GM19324 (cell line): Measurements from ENCODE around the gene OSMR.

Experiments
- ATAC-seq: cut with Tn5 transposase; IDR thresholded peaks from one replicate; pipeline ENCODE4 v1.9.1; 2021; ENCODE audit warnings: mild to moderate bottlenecking, moderate library complexity; ENCODE audit not compliant: unreplicated experiment, low FRiP score

The OSMR gene

GRCh38 chr5:38870595-38870994, 24.8 kb downstream of the OSMR start:
- ATAC-seq, result no peak

- ATAC-seq, result no peak
Observed at GRCh38 chr5:38871058-38871605, 25.3 kb downstream of the OSMR start.

- no peak for ATAC-seq
Observed at GRCh38 chr5:38871790-38872551, 26.2 kb downstream of the OSMR start.

GRCh38 chr5:38872826-38873225, 27.0 kb downstream of the OSMR start:
- ATAC-seq, result no peak

GRCh38 chr5:38874948-38875456, 29.2 kb downstream of the OSMR start:
- no peak for ATAC-seq

- ATAC-seq, result no peak
Observed at GRCh38 chr5:38878391-38879077, 32.7 kb downstream of the OSMR start.

GRCh38 chr5:38879078-38879460, 33.3 kb downstream of the OSMR start:
- ATAC-seq, result no peak

GRCh38 chr5:38883842-38884241, 38.0 kb downstream of the OSMR start:
- ATAC-seq, result no peak

- no peak for ATAC-seq
Observed at GRCh38 chr5:38885208-38885607, 39.4 kb downstream of the OSMR start.

- no peak for ATAC-seq
Observed at GRCh38 chr5:38888041-38888440, 42.2 kb downstream of the OSMR start.

- no peak for ATAC-seq
Observed at GRCh38 chr5:38889424-38889823, 43.6 kb downstream of the OSMR start.

GRCh38 chr5:38891563-38891962, 45.8 kb downstream of the OSMR start:
- no peak for ATAC-seq

GRCh38 chr5:38892363-38892762, 46.6 kb downstream of the OSMR start:
- no peak for ATAC-seq

- ATAC-seq, result no peak
Observed at GRCh38 chr5:38896760-38897159, 50.9 kb downstream of the OSMR start.

- no peak for ATAC-seq
Observed at GRCh38 chr5:38899936-38900335, 54.1 kb downstream of the OSMR start.

GRCh38 chr5:38905516-38905915, 59.7 kb downstream of the OSMR start:
- no peak for ATAC-seq

- no peak for ATAC-seq
Observed at GRCh38 chr5:38906503-38906902, 60.7 kb downstream of the OSMR start.

GRCh38 chr5:38911933-38912332, 66.1 kb downstream of the OSMR start:
- no peak for ATAC-seq

- ATAC-seq, result no peak
Observed at GRCh38 chr5:38913714-38914113, 67.9 kb downstream of the OSMR start.

GRCh38 chr5:38916802-38917201, 71.0 kb downstream of the OSMR start:
- ATAC-seq, result no peak

- ATAC-seq, result no peak
Observed at GRCh38 chr5:38921174-38921573, 75.4 kb downstream of the OSMR start.

GRCh38 chr5:38922199-38922598, 76.4 kb downstream of the OSMR start:
- no peak for ATAC-seq
